Panc1 (cell line): ENCODE data around the gene HOXA4. TPM values are rescaled to one million over a fixed set of nuclear protein-coding genes. Genes with fewer than 3 reads are reported as not detected.

ENCODE experiments used
- ATAC-seq: fragments of 200-7000 bp; cut with Tn5 transposase; 2 replicates; pipeline ENCODE4 v1.9.1; 2020; ENCODE audit warnings: mild to moderate bottlenecking, moderate library complexity
- BruUV-seq: library from RNA; stranded (reverse); fragments of 400-500 nt; replicated peaks from 2 replicates; lab custom pipeline; 2021; lab: Mats Ljungman, UMichigan
- CTCF ChIA-PET: fragments of 300-600 bp; sonication (Branson Sonifier 250); formaldehyde crosslinking; loops from one replicate; lab custom pipeline; 2022; ENCODE audit warnings: antibody characterized with exemption; lab: Charles Lee
- POLR2A ChIA-PET: fragments of 300-600 bp; sonication (Branson Sonifier 250); formaldehyde crosslinking; loops from one replicate; lab custom pipeline; 2022; ENCODE audit warnings: antibody characterized with exemption; lab: Charles Lee
- DNase-seq: peaks from one replicate; pipeline ENCODE4 v3.0.0-alpha.2; 2010; ENCODE audit warnings: low read depth, low spot score
- H3K27ac ChIP-seq: 2 replicates; pipeline ENCODE4 v1.5.1; 2011; ENCODE audit warnings: mild to moderate bottlenecking, low read length, inconsistent platforms
- H3K27me3 ChIP-seq: fragments of 200-500 bp; sonication (Bioruptor generic); 2 replicates; pipeline ENCODE4 v1.6.0; 2014; ENCODE audit warnings: low read length, inconsistent platforms; ENCODE audit not compliant: control insufficient read depth, insufficient read depth
- H3K36me3 ChIP-seq: fragments of 200-500 bp; sonication (Bioruptor generic); 2 replicates; pipeline ENCODE4 v1.5.1; 2014; ENCODE audit warnings: inconsistent platforms, mild to moderate bottlenecking, low read length, moderate library complexity; ENCODE audit not compliant: control insufficient read depth, insufficient read depth
- H3K4me1 ChIP-seq: 2 replicates; pipeline ENCODE4 v1.5.1; 2011; ENCODE audit warnings: inconsistent platforms, mild to moderate bottlenecking, low read length, moderate library complexity; ENCODE audit not compliant: control insufficient read depth, insufficient read depth
- H3K4me3 ChIP-seq, 2 experiments: 2 replicates each; pipeline ENCODE4 v1.5.1; 2011 to 2012; ENCODE audit warnings: low read depth in 2 of 2, low read length in 2 of 2, mild to moderate bottlenecking in 2 of 2, inconsistent platforms in 1 of 2, moderate library complexity in 1 of 2
- H3K9me3 ChIP-seq: fragments of 200-500 bp; sonication (Bioruptor generic); 2 replicates; pipeline ENCODE4 v1.5.1; 2014; ENCODE audit warnings: low read depth, mild to moderate bottlenecking, inconsistent platforms, low read length, moderate library complexity; ENCODE audit not compliant: control insufficient read depth, insufficient read depth
- CTCF ChIP-seq: fragments of 450-650 bp; IDR thresholded peaks from 2 replicates; pipeline ENCODE4 v1.5.1; 2017; ENCODE audit warnings: mild to moderate bottlenecking
- POLR2AphosphoS5 ChIP-seq: IDR thresholded peaks from 2 replicates; pipeline ENCODE4 v1.6.1; 2012; ENCODE audit warnings: mild to moderate bottlenecking, low read depth, low read length, moderate library complexity
- REST ChIP-seq, 2 experiments: IDR thresholded peaks; 2 replicates each; pipeline ENCODE4 v1.6.1; 2011 to 2012; ENCODE audit warnings: low read depth in 2 of 2, control low read depth in 1 of 2, low read length in 1 of 2, mild to moderate bottlenecking in 1 of 2, moderate library complexity in 1 of 2; ENCODE audit not compliant: insufficient read depth in 1 of 2
- SIN3A ChIP-seq: IDR thresholded peaks from 2 replicates; pipeline ENCODE4 v1.6.1; 2012; ENCODE audit warnings: low read depth, mild to moderate bottlenecking, low read length, moderate library complexity, borderline replicate concordance; ENCODE audit not compliant: insufficient read depth
- TCF7L2 ChIP-seq: IDR thresholded peaks from 2 replicates; pipeline ENCODE4 v1.6.1; 2011; ENCODE audit warnings: mild to moderate bottlenecking, low read depth, low read length, inconsistent platforms
- in situ Hi-C: cut with HindIII; loops from 2 replicates; pipeline ENCODE4 v1.10.0; 2016; ENCODE audit warnings: low sequenced_read_pairs, low pct_unique_long_range_greater_than_20kb
- intact Hi-C: fragments of 100-400 bp; cut with micrococcal nuclease; formaldehyde crosslinking; loops from one replicate; pipeline ENCODE4 v1.10.0; 2022; ENCODE audit not compliant: unreplicated experiment
- total RNA-seq: library from RNA; stranded (reverse); gene quantifications from one replicate; pipeline ENCODE4 v1.2.1, GENCODE V29; 2021; ENCODE audit not compliant: unreplicated experiment

HOXA4 gene
- total RNA-seq, 1 experiment from 2014 or later = 0.39 TPM

- ATAC-seq (no peak), DNase-seq (no peak)
- Histone ChIP-seq H3K4me1 (peaks cover 5% of the 10 kb centered on the region; the same call in 1 of the 2 replicates), H3K27me3 (no peaks in the 10 kb centered on the region), H3K27ac (no peak overlapping the region), H3K36me3 (no peaks in the 10 kb centered on the region), H3K4me3 (no peak overlapping the region), H3K9me3 (no peaks in the 10 kb centered on the region)
- no TSS peak for BruUV-seq
- in situ Hi-C loops = no loop called here
- intact Hi-C loops = no loop called here
- no peak for TF ChIP-seq POLR2AphosphoS5
- TF ChIP-seq CTCF = no peak
- TF ChIP-seq SIN3A = no peak
- TF ChIP-seq TCF7L2 = no peak
- no peak for TF ChIP-seq REST (IDR thresholded peaks at IDR 0.05; ENCODE audit: insufficient read depth in 1 of 2, low read depth in 2 of 2, low read length in 1 of 2)
- ChIA-PET POLR2A (no interaction called here), CTCF (no interaction called here)
Measured at GRCh38 chr7:27173511-27173955, 43.0 kb upstream of the HOXA4 start.

- in situ Hi-C loops = no loop called here
- intact Hi-C loops = no loop called here
- Histone ChIP-seq H3K9me3 (no peaks in the 10 kb centered on the region), H3K36me3 (no peaks in the 10 kb centered on the region), H3K4me1 (peaks cover 5% of the 10 kb centered on the region; the same call in 1 of the 2 replicates), H3K27me3 (no peaks in the 10 kb centered on the region), H3K27ac (no peak overlapping the region), H3K4me3 (no peak overlapping the region)
- no peak for ATAC-seq
- TF ChIP-seq REST (IDR thresholded peaks at IDR 0.05; ENCODE audit: insufficient read depth in 1 of 2, low read depth in 2 of 2, low read length in 1 of 2) (no peak), CTCF (no peak), SIN3A (no peak), POLR2AphosphoS5 (no peak), TCF7L2 (no peak)
- POLR2A ChIA-PET = no interaction called here
- no peak for DNase-seq
- no TSS peak for BruUV-seq
- CTCF ChIA-PET = no interaction called here
Measured at GRCh38 chr7:27172823-27173510, 42.4 kb upstream of the HOXA4 start.
